UCSD-AML1 (cell line): ENCODE measurements around the gene GABRD.

Experiments
- DNase-seq: peaks from one replicate; lab custom pipeline; 2025; ENCODE audit not compliant: unreplicated experiment; lab: John Stamatoyannopoulos, UW

GABRD gene

GRCh38 chr1:2033165-2033564 is 14.0 kb downstream of the GABRD start:
- DNase-seq: no peak

- no peak for DNase-seq
Measured at GRCh38 chr1:2036287-2036686, 17.1 kb downstream of the GABRD start.

GRCh38 chr1:2037314-2037979 is 18.3 kb downstream of the GABRD start:
- DNase-seq: no peak

DNA sequence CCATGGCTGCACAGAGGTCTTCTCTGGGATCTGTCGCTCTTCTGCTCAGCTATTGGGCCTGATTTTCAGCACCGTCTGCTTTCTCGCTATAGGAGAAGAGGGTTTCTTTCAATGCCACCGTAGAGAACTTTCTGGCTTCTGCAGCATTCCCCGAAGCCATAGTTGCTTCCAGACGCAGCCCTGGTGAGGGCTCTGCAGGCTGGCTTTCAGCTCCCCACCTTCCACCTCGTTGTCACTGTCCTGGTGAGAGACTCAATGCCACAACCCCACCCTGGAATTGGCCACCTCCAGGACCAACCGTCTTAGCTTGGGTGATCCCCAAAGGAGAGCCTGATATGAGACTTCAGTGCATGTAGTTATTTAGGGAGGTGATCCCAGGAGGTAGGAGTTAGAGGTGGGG is 19.1 kb downstream of the GABRD start:
- no peak for DNase-seq

GRCh38 chr1:2039251-2039650 is 20.1 kb downstream of the GABRD start:
- DNase-seq: no peak

DNA sequence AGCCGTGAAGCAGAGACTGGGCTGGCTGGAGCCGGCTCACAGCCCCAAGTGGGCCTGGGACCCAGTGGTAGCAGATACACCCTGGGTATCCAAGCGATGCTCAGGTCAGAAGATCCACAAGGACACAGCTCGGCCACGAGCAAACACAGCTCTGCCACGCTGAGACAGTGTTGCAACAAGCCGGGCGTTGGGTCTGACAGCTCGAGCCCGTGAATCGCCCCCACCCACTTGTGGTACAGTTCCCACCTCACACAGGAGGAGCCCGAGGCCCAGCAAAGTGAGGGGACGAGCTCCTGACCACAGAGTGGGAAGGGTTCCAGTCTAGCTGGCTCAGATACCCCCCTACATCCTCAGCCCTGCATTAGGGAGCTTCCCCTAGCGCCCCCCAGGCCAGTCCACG is 22.2 kb downstream of the GABRD start:
- no peak for DNase-seq

GRCh38 chr1:2041887-2042286 is 22.7 kb downstream of the GABRD start:
- no peak for DNase-seq

DNA sequence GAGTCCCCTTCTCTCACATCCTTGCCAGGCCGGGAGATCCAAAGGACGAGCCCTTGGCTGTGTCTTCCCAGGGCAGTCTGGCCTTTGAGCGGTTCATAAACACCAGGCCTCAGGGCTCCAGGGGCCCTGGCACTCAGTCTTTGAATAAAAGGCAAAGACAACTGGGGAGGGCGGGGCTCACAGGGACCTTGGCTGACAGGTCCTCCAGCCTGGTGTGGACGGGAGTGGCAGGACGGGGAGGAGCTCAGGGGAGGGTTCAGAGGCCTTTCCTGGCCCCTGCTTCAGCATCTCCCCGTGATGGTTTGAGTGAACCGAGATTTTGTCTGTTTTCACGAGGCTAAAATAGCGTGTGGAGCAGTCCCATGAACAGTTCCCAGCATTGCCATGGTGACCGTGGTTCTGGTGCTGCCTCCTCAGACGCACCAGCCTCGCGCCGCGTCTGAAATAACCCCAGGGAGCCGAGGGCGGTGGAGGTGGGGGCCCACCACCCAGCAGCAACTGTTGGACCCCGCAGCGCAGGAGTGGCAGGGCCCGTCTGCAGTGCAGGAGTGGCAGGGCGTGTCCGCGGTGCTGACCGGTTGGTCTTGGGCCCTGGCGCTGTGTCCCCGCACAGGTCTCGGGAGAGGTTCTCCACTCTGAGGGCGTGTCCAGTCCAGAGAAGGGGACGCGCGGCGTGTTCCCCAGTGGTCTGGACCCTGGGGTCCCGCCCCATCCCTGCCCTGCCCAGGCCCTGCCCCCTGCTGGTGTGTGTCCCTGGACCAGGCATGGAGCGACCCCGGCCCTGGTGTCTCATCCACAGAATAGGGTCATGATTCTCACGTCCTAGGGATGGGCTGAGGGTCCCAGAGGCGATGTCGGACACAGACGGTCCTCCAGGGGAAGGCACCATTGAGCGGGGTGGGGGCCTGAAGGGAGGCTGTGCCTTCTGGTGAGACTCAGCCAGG is 24.0 kb downstream of the GABRD start:
- no peak for DNase-seq

GRCh38 chr1:2043886-2044285 is 24.7 kb downstream of the GABRD start:
- DNase-seq: no peak

DNA sequence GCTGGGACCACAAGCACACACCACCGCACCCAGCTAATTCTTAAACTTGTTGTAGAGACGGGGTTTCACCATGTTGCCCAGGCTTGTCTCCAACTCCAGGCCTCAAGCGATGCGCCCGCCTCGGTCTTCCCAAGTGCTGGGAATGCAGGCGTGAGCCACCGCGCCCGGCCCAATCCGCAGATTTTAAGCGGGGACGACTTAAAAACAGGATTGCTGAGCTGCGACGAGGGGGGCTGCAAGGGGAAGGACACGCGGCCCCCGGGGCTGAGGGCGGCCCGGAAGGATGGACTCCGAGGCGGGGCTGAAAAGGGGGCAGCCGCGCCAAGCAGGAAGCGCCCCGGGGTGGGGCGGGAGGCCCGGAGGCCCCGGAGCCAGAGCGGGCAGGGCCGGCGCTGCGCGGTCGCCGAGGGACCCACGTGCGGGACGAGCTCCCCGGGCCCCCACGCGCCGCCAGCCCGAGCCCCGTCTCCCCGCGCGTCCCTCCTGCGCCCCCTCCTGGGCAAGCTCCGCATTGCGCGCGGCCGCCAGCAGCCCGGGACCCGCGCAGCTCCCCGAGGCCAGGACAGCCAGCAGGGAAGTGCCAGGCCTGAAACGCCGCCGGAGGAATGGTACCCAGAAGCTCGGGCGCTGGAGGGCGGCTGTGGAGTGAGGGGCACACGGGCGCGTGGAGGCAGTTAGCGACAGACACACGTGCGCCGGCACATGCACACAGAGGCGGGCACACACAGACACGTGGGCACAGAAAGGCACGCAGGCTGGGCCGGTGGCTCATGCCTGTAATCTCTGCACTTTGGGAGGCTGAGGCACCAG is 25.6 kb downstream of the GABRD start:
- DNase-seq: peak; percentile 81

- no peak for DNase-seq
Measured at GRCh38 chr1:2045468-2046173, 26.5 kb downstream of the GABRD start.

DNA sequence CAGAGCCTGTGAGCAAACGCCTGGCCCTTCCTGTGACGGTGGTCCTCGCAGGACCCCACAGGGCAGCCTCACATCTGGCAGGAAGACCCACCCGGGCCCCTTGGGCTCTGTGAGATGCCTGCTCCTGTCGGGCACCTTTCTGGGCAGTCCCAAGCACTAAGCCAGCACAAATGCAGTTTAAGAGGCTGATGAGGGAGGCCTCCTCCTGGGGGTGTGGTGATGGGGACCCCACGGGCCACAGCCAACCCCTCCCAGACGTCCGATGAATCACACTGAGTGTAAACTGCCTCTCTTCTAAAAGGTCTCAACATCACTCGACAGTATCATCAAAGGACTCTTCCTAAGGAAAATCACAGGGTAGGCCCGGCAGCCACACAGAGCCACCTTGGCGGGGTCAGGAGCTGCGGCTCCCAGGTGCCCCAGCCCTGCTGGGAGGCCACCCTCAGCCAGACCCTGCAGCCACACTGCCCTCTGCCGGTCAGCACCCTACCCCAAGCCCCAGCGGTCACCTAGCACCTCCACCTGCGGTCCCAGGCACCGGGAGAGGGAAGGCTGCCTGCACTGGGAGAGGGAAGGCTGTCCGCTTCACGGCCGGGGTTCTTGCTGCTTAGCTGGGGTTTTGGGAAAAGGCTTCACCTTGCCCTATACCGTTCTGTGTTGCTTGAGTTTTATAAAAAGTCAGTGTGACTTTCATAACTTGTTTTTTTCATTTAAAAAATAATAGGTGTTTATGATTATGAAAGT is 27.2 kb downstream of the GABRD start:
- peak; percentile 66 for DNase-seq

DNA sequence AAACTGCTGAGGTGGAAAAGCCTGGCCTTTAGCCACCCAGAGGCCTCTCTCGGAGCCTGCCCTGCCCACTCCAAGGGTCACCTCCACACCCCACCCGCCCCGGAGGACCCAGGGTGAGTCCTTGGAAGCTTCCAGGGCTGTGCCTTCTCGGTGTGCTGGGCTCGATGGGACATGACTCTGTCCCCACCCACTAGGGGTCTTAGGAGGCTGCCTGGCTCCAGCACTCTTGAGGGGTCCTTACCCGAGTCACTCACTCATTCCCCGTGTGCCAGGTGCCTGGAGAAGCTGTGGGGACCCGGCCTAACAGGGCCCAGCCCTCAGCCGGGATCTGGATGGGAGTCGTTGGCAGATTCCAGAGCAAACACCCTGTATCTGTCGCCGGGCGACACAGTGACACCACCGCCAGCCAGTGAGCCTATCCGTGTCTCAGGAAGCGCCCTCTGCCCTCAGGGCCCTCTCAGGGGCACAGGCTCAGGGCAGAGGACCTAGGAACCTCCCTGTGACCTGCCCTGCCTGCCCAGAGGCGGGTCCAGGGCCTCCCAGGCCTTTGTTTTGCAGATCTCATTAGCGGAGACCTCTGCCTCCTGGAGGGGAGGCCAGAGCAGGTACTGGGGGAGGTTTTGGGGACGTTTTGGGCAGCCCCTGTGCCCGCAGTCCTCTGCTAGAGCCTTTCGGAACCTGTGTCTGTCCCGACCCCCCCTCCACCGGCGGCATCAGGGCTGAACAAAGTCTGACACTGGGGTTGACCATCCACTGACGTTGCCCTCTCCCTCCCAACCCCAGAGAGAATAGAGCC is 28.0 kb downstream of the GABRD start:
- DNase-seq: no peak

DNA sequence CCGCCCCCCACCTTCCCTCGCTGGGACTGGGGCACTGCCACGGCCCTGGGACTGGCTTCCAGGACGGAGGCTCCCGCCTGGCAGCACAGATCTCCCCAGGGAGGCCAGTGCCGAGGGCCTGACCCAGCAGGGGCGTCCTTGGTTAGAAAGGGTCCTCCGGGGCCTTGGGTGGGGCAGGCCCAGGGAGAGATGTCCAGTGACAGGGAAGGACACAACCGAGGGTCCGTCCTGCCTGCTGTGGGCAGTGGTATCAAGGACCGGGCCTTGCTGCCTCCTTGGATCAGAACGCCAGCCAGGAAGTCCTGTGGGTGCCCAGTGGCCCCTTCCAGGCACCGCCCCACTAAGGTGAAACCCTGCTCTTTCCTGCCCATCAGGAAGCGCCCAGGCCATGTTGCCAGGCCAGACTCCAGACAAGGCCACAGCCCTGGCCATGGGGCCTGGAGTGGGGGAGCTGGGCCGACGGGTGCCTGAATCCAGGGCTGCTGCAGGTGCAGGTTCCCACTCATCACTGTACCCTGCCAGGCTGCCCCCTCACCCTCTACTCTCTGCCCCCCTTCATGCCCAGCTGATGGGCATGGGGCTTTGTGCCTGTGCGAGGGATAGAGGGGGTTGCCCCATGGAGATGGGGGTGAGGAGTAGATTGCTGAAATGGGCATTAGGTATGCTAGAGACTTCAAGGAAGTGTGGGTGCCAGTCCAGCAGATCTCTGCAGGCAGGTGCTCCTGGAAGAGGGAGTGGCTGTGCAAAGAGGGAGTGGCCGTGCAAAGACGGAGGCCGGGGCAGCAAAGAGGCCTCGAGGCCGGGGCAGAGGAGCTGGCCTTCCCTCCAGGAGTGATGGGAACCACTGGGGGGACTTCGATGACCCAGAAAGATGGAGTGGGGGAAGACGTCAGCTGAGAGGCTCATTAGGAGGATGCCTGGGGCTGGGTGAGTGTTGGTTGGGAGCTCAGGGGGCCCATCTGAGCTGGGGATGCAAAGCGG is 28.9 kb downstream of the GABRD start:
- no peak for DNase-seq

- DNase-seq: peak; percentile 44
Measured at GRCh38 chr1:2049225-2049717, 30.1 kb downstream of the GABRD start.

- peak; percentile 94 for DNase-seq
Measured at GRCh38 chr1:2049718-2050431, 30.7 kb downstream of the GABRD start, which contains the start of gene PRKCZ. PRKCZ (plus strand) TSS chr1:2050411; CDS start chr1:2050631, 220 bp downstream.

DNA sequence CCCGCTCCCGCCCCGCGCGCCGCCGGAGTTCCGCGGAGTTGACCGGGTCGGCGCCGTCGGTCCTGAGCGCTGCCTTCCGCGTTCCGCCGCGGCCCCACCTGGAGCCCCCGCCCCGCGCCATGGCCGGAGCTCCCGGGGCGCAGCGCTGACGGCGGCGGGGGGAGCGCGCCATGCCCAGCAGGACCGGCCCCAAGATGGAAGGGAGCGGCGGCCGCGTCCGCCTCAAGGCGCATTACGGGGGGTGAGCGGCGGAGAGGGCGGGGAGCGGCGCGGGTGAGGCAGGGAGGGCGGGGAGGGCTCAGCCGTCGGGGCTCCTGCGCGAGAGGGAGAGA is 31.3 kb downstream of the GABRD start:
- no peak for DNase-seq
